ENCODE results near the gene PRDM15. TPM values are rescaled to one million over a fixed set of nuclear protein-coding genes. Genes with fewer than 3 reads are reported as not detected.

The PRDM15 gene
- total RNA-seq, 1 experiment from 2014 or later: 9.9 TPM

DNA sequence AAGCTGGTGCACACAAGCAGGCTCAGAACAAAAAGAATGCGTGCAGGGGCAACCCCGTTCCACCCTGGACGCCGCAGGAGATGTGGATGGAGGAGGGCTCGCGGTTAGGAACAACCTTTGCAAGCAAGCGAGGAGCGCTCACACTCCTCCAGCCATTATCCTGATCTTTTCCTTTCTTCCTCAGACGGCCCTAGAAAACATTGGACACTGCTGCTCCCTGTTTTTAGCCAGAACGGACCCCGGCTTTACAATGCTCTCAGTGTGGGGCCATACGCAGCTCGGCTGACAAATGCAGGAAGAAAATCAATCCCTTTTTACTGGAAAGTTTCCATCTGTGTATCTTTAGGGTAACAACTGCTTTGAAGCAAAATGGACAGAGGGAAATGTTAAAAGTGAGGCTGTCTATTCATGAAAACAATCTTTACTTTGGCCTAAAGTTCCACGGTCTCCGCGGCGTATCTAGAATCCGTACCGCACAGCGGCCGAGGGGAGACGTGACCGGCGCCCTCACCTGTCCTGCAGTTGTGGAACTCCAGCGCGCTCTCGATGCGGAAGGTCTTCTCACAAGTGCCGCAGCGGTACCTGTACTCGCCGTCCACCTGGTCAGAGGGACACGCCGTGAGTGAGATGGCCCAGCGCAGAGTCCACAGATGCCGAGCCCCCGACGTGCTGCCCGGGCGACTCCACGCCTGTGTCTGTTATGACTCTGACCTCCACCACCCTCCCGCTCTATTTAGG, 44.0 kb downstream of the PRDM15 start:
- H3K4me3 Mint-ChIP-seq: no peak overlapping the region
- Histone ChIP-seq H3K9ac (ENCODE audit: extremely low read depth, insufficient read length, low read length) (no peak overlapping the region), H3K79me2 (ENCODE audit: insufficient read depth, low read length) (no peaks in the 10 kb centered on the region), H3K27me3 (ENCODE audit: insufficient read depth, low read length) (no peaks in the 10 kb centered on the region), H3T11ph (ENCODE audit: low read length) (no peak overlapping the region), H2BK20ac (ENCODE audit: low read depth, low read length, poor library complexity, severe bottlenecking) (no peak overlapping the region), H3K9me3 (ENCODE audit: control insufficient read depth, low read depth, low read length) (no peaks in the 10 kb centered on the region), H3K56ac (ENCODE audit: insufficient read length, low read depth, low read length) (no peak overlapping the region), H4K5ac (ENCODE audit: insufficient read length, low read depth, low read length) (no peak overlapping the region), H3K4ac (ENCODE audit: low read depth, low read length) (no peak overlapping the region), H2AK5ac (ENCODE audit: insufficient read length, low read length) (no peak overlapping the region), H2BK120ac (ENCODE audit: low read depth, low read length, poor library complexity, severe bottlenecking) (no peak overlapping the region), H2AFZ (ENCODE audit: low read length) (no peak overlapping the region), H2BK12ac (ENCODE audit: insufficient read length, low read depth, low read length) (no peak overlapping the region), H3K79me1 (ENCODE audit: insufficient read depth, low read depth, low read length, poor library complexity, severe bottlenecking) (no peaks in the 10 kb centered on the region), H4K91ac (ENCODE audit: insufficient read length, low read depth, low read length) (no peak overlapping the region), H2BK15ac (ENCODE audit: low read depth, low read length) (no peak overlapping the region), H3K23me2 (ENCODE audit: insufficient read length, low read depth, low read length, poor library complexity, severe bottlenecking) (no peaks in the 10 kb centered on the region), H3K18ac (ENCODE audit: insufficient read length, low read depth, low read length) (no peak overlapping the region), H2BK5ac (ENCODE audit: insufficient read length, low read length) (no peak overlapping the region), H3K23ac (ENCODE audit: insufficient read length, low read depth, low read length) (no peak overlapping the region), H3K4me2 (ENCODE audit: insufficient read depth, insufficient read length, low read length) (no peak overlapping the region), H4K8ac (replicated peaks; ENCODE audit: insufficient read length, low read depth, low read length) (no peak overlapping the region), H4K20me1 (ENCODE audit: control insufficient read depth, insufficient read depth, insufficient read length) (no peaks in the 10 kb centered on the region), H3K27ac (ENCODE audit: insufficient read length, low read depth, low read length) (no peak overlapping the region), H3K14ac (ENCODE audit: insufficient read depth, low read length) (no peak overlapping the region), H3K4me1 (ENCODE audit: insufficient read depth, low read length) (no peaks in the 10 kb centered on the region)
- H3K27ac Mint-ChIP-seq: peak overlapping the region in 2 of 3 experiments; percentile 63 to 69; a peak in 3 of 7 replicates
- peaks cover 20 to 38% (median 21%) of the 10 kb centered on the region in 3 experiments; a peak in 6 of 7 replicates for H3K36me3 Mint-ChIP-seq (ENCODE audit: insufficient read depth in 1 of 3, low read depth in 3 of 3)
- TF ChIP-seq, protein P1, sequence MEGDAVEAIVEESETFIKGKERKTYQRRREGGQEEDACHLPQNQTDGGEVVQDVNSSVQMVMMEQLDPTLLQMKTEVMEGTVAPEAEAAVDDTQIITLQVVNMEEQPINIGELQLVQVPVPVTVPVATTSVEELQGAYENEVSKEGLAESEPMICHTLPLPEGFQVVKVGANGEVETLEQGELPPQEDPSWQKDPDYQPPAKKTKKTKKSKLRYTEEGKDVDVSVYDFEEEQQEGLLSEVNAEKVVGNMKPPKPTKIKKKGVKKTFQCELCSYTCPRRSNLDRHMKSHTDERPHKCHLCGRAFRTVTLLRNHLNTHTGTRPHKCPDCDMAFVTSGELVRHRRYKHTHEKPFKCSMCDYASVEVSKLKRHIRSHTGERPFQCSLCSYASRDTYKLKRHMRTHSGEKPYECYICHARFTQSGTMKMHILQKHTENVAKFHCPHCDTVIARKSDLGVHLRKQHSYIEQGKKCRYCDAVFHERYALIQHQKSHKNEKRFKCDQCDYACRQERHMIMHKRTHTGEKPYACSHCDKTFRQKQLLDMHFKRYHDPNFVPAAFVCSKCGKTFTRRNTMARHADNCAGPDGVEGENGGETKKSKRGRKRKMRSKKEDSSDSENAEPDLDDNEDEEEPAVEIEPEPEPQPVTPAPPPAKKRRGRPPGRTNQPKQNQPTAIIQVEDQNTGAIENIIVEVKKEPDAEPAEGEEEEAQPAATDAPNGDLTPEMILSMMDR (conservative IDR thresholded peaks at IDR 0.05): no peak
- peaks cover 24 to 26% of the 10 kb centered on the region in 2 experiments for H3K4me1 Mint-ChIP-seq
- WGBS (ENCODE audit: extremely low coverage, insufficient read length, low lambda C conversion rate): no CpG with 5 or more reads among the region's 42 CpGs
- H3K27me3 Mint-ChIP-seq (ENCODE audit: low read depth): no peaks in the 10 kb centered on the region
- no peaks in the 10 kb centered on the region for H3K9me3 Mint-ChIP-seq
- no peak for DNase-seq

All from H9 (cell line).